ENCODE data around the gene ZBTB40. TPM values are rescaled to one million over a fixed set of nuclear protein-coding genes. Genes with fewer than 3 reads are reported as not detected.

The ZBTB40 gene, protein sequence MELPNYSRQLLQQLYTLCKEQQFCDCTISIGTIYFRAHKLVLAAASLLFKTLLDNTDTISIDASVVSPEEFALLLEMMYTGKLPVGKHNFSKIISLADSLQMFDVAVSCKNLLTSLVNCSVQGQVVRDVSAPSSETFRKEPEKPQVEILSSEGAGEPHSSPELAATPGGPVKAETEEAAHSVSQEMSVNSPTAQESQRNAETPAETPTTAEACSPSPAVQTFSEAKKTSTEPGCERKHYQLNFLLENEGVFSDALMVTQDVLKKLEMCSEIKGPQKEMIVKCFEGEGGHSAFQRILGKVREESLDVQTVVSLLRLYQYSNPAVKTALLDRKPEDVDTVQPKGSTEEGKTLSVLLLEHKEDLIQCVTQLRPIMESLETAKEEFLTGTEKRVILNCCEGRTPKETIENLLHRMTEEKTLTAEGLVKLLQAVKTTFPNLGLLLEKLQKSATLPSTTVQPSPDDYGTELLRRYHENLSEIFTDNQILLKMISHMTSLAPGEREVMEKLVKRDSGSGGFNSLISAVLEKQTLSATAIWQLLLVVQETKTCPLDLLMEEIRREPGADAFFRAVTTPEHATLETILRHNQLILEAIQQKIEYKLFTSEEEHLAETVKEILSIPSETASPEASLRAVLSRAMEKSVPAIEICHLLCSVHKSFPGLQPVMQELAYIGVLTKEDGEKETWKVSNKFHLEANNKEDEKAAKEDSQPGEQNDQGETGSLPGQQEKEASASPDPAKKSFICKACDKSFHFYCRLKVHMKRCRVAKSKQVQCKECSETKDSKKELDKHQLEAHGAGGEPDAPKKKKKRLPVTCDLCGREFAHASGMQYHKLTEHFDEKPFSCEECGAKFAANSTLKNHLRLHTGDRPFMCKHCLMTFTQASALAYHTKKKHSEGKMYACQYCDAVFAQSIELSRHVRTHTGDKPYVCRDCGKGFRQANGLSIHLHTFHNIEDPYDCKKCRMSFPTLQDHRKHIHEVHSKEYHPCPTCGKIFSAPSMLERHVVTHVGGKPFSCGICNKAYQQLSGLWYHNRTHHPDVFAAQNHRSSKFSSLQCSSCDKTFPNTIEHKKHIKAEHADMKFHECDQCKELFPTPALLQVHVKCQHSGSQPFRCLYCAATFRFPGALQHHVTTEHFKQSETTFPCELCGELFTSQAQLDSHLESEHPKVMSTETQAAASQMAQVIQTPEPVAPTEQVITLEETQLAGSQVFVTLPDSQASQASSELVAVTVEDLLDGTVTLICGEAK
- polyA plus RNA-seq, result 5.0 TPM

GRCh38 chr1:22451702-22452480, at the start of gene ZBTB40:
TSS of gene ZBTB40 (plus strand) at chr1:22451851. CDS start at chr1:22489949, 38,098 bp downstream.
- H3K36me3 Mint-ChIP-seq, result peaks cover 3% of the 10 kb centered on the region
- peak within 1 kb of the TSS; percentile 90 to 98 (median 94) for H3K27ac Mint-ChIP-seq
- H3K4me3 Mint-ChIP-seq, result peak within 1 kb of the TSS; percentile 80 to 96 (median 95)
- H3K27me3 Mint-ChIP-seq, result no peaks in the 10 kb centered on the region
- peaks cover 0 to 3% (median 0%) of the 10 kb centered on the region in 3 donors for H3K9me3 Mint-ChIP-seq
- peaks cover 18 to 30% (median 28%) of the 10 kb centered on the region in 3 donors for H3K4me1 Mint-ChIP-seq

GRCh38 chr1:22402356-22403053, 49.1 kb upstream of the ZBTB40 start:
- Mint-ChIP-seq H3K4me1 (no peaks in the 10 kb centered on the region), H3K9me3 (no peaks in the 10 kb centered on the region), H3K36me3 (no peaks in the 10 kb centered on the region), H3K27me3 (peaks cover 10% of the 10 kb centered on the region), H3K4me3 (no peak overlapping the region), H3K27ac (peak overlapping the region in 1 of 3 donors; percentile 15)

- Mint-ChIP-seq H3K27ac (no peak overlapping the region), H3K27me3 (peaks cover 8% of the 10 kb centered on the region), H3K4me1 (no peaks in the 10 kb centered on the region), H3K9me3 (no peaks in the 10 kb centered on the region), H3K4me3 (no peak overlapping the region), H3K36me3 (no peaks in the 10 kb centered on the region)
Observed at GRCh38 chr1:22404486-22404885, 47.2 kb upstream of the ZBTB40 start.

GRCh38 chr1:22406722-22407495, 44.7 kb upstream of the ZBTB40 start:
- Mint-ChIP-seq H3K27me3 (peaks cover 5% of the 10 kb centered on the region), H3K27ac (no peak overlapping the region), H3K4me3 (no peak overlapping the region), H3K9me3 (no peaks in the 10 kb centered on the region), H3K4me1 (no peaks in the 10 kb centered on the region), H3K36me3 (no peaks in the 10 kb centered on the region)

DNA sequence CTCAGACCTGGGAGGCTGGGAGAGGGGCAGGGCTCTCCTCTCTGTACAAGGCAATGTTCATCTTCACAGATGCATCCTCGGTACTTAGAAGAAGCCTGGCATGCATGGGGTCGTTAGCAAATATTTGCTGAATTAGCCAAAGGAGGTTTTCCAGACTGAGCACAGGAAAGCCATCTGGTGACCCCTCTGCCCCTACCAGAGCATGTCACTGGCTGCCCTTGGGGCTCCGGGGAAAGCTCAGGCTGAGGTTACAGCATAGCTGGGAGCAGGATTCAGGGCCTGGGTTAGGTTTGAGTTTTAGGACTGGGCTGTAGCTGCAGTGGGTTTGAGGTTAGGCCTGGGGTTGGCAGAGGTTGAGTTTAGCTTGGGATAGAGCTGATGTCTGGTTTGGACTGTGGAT, 43.4 kb upstream of the ZBTB40 start:
- Mint-ChIP-seq H3K27me3 (peaks cover 3% of the 10 kb centered on the region), H3K27ac (no peak overlapping the region), H3K36me3 (no peaks in the 10 kb centered on the region), H3K9me3 (no peaks in the 10 kb centered on the region), H3K4me1 (no peaks in the 10 kb centered on the region), H3K4me3 (no peak overlapping the region)

- Mint-ChIP-seq H3K27ac (no peak overlapping the region), H3K4me3 (no peak overlapping the region)
Observed at GRCh38 chr1:22410401-22410800, 41.2 kb upstream of the ZBTB40 start.

GRCh38 chr1:22410928-22411495, 40.6 kb upstream of the ZBTB40 start:
- Mint-ChIP-seq H3K4me3 (no peak overlapping the region), H3K9me3 (no peaks in the 10 kb centered on the region), H3K4me1 (no peaks in the 10 kb centered on the region), H3K27me3 (peaks cover 3% of the 10 kb centered on the region), H3K27ac (no peak overlapping the region), H3K36me3 (no peaks in the 10 kb centered on the region)

More at GRCh38 chr1:22410401-22410800, 41.2 kb upstream of the ZBTB40 start:
- Mint-ChIP-seq H3K9me3 (no peaks in the 10 kb centered on the region), H3K36me3 (no peaks in the 10 kb centered on the region), H3K27me3 (peaks cover 3% of the 10 kb centered on the region), H3K4me1 (no peaks in the 10 kb centered on the region)

DNA sequence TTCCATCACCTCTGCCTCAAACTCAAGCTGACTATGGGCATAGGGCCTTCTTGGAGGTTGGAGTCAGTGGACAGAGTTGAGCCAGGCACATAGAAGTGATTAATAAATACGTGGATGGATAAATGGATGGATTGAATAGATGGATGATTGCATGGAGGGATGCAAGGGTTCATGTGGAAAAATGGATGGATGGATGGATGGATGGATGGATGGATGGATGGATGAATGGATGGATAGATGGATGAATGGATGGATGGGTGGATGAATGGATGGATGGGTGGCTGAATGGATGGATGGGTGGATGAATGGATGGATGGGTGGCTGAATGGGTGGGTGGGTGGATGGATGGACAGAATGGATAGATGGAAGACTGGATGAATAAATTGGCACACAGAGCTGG, 40.1 kb upstream of the ZBTB40 start:
- Mint-ChIP-seq H3K4me3 (no peak overlapping the region), H3K9me3 (no peaks in the 10 kb centered on the region), H3K27ac (no peak overlapping the region), H3K36me3 (no peaks in the 10 kb centered on the region), H3K27me3 (peaks cover 3% of the 10 kb centered on the region), H3K4me1 (peaks cover 0 to 1% (median 0%) of the 10 kb centered on the region in 3 donors)

- Mint-ChIP-seq H3K4me3 (no peak overlapping the region), H3K27ac (no peak overlapping the region), H3K36me3 (no peaks in the 10 kb centered on the region), H3K9me3 (no peaks in the 10 kb centered on the region), H3K4me1 (peaks cover 0 to 4% (median 0%) of the 10 kb centered on the region in 3 donors), H3K27me3 (peaks cover 4% of the 10 kb centered on the region)
Observed at GRCh38 chr1:22412932-22413727, 38.5 kb upstream of the ZBTB40 start.

- Mint-ChIP-seq H3K9me3 (no peaks in the 10 kb centered on the region), H3K4me3 (no peak overlapping the region), H3K27me3 (peaks cover 4% of the 10 kb centered on the region), H3K27ac (no peak overlapping the region), H3K4me1 (peaks cover 0 to 4% (median under 1%) of the 10 kb centered on the region in 3 donors), H3K36me3 (no peaks in the 10 kb centered on the region)
Observed at GRCh38 chr1:22413799-22414198, 37.9 kb upstream of the ZBTB40 start.

DNA sequence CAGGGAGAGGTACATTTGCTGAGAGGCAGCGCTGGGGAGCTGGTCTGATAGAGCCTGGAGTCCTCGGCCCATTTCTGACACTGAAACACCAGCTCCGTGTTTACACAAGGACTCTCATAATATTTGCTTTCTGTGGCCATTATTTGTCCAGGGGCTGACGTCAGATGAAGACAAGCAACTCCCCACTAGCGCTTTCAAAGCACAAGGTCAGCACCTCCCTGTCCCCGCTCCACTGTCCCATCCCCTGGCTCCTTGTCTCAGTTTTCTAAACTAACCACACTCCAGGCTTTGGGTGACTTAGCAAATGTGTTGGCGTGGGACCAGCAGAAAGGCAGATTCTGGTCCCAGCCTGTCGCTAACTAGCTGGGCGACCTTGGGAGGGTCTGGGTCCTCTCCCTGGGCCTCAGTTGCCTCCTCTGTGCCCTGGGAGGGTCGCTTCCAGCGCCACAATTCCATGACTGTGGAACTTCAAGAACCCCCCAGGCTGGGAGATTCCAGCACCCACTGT, 37.4 kb upstream of the ZBTB40 start:
- Mint-ChIP-seq H3K27ac (no peak overlapping the region), H3K4me3 (no peak overlapping the region), H3K27me3 (peaks cover 8% of the 10 kb centered on the region)

DNA sequence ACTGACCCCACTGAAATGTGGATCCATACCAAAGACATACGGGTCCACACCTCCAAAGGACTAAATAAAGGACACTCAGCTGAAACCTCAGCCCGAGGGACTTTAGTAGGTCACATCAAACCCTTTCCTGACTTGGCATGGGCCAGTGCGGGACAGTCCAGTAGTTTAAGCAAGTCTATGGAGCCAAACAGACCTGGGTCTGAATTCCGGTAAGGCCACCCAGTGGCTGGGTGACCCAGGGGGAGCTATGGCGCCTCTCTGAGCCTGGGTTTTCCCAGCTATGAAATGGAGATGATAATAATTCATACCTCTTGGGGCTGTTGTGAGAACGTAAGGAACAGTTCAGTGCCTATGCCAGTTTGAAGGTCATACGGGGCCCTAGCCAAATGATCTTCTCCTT, 36.2 kb upstream of the ZBTB40 start:
- Mint-ChIP-seq H3K4me1 (peaks cover 4 to 15% (median 5%) of the 10 kb centered on the region in 3 donors), H3K27ac (no peak overlapping the region), H3K9me3 (no peaks in the 10 kb centered on the region), H3K36me3 (no peaks in the 10 kb centered on the region), H3K4me3 (no peak overlapping the region), H3K27me3 (peaks cover 18% of the 10 kb centered on the region)

More for the DNA sequence above, 37.4 kb upstream of the ZBTB40 start:
- H3K36me3 Mint-ChIP-seq, result no peaks in the 10 kb centered on the region
- H3K4me1 Mint-ChIP-seq, result peaks cover 4 to 9% (median 5%) of the 10 kb centered on the region in 3 donors
- no peaks in the 10 kb centered on the region for H3K9me3 Mint-ChIP-seq

Measured in IgD-negative memory B cell (primary cell).